ENCODE results near the gene ZNHIT1.
"Not testable (repeated sequence)": the region's sequence is repeated elsewhere in the genome, so short reads cannot be mapped to it uniquely, and the experiment has no call there.

Gene ZNHIT1

DNA sequence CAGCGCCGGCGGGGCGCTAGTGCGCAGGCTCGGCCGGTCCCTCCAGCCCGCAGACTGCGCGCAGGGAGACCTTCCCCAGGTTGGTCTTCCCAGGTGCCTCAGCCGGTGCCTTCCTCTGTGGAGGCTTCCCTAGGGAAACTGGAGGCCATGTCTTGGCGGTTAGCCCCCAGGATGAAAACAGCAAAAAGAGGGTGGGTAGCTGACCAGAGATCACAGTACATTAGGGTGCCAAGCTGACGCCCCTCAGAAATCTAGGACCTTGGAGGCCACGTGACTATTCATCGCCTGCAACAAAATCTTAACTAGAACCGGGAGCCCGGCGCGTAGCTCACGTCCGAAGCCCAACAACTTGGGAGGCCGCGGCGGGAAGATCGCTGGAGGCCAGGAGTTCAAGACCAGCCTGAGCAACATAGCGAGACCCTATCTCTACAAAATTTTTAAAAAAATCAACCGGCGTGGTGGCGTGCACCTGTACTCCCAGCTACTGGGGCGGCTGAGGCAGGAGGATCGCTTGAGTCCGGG, 27.2 kb downstream of the ZNHIT1 start:
- TF ChIP-seq, protein P1, sequence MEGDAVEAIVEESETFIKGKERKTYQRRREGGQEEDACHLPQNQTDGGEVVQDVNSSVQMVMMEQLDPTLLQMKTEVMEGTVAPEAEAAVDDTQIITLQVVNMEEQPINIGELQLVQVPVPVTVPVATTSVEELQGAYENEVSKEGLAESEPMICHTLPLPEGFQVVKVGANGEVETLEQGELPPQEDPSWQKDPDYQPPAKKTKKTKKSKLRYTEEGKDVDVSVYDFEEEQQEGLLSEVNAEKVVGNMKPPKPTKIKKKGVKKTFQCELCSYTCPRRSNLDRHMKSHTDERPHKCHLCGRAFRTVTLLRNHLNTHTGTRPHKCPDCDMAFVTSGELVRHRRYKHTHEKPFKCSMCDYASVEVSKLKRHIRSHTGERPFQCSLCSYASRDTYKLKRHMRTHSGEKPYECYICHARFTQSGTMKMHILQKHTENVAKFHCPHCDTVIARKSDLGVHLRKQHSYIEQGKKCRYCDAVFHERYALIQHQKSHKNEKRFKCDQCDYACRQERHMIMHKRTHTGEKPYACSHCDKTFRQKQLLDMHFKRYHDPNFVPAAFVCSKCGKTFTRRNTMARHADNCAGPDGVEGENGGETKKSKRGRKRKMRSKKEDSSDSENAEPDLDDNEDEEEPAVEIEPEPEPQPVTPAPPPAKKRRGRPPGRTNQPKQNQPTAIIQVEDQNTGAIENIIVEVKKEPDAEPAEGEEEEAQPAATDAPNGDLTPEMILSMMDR (IDR thresholded peaks at IDR 0.05; ENCODE audit: insufficient read depth, low read depth, low read length, missing control alignments) = no peak
- no peak for DNase-seq (ENCODE audit: low read depth)
- H3K4me3 ChIP-seq (ENCODE audit: low read length) = peak overlapping the region; percentile 93

DNA sequence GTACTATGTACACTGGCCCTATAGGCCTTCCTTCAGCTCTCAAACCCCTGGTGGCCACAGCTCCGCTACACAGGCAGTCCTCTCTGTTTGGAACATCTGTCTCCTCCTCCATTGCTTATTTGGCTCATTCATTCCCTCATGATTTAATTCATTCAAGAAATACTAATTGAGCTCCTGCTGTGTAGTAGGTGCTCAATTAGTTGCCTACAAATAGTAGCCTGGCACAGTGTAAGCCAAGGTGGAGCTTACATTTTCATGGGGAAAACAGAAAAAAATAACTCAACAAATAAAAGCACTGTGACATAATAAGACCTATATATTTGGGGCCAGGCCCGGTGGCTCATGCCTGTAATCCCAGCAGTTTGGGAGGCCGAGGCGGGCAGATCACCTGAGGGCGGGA, 30.3 kb downstream of the ZNHIT1 start:
- H3K4me3 ChIP-seq (ENCODE audit: low read length) = no peak overlapping the region
- TF ChIP-seq, protein P1 (IDR thresholded peaks at IDR 0.05; ENCODE audit: insufficient read depth, low read depth, low read length, missing control alignments) = peak; percentile 11
- DNase-seq (ENCODE audit: low read depth) = no peak

DNA sequence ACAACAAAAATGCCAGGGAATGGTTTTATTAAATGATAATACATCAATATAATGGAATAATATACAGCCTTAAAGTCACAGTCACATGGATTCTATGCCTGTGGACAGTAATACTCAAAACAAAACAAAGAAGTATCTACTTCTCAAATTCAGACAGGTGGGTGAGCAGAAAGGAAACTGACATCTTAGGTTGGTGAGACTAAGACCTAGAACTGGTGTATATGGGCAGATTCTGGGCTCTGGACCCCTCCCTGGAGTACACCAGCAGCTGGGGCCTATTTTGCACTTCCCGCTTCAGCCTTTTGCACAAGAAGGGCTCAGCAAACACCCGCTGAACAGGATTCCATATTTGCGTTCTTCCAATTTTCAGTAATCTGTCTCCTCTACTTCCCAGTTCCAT, 32.4 kb downstream of the ZNHIT1 start:
- TF ChIP-seq, protein P1 (IDR thresholded peaks at IDR 0.05; ENCODE audit: insufficient read depth, low read depth, low read length, missing control alignments) = no peak
- no peak overlapping the region for H3K4me3 ChIP-seq (ENCODE audit: low read length)
- DNase-seq (ENCODE audit: low read depth) = no peak

DNA sequence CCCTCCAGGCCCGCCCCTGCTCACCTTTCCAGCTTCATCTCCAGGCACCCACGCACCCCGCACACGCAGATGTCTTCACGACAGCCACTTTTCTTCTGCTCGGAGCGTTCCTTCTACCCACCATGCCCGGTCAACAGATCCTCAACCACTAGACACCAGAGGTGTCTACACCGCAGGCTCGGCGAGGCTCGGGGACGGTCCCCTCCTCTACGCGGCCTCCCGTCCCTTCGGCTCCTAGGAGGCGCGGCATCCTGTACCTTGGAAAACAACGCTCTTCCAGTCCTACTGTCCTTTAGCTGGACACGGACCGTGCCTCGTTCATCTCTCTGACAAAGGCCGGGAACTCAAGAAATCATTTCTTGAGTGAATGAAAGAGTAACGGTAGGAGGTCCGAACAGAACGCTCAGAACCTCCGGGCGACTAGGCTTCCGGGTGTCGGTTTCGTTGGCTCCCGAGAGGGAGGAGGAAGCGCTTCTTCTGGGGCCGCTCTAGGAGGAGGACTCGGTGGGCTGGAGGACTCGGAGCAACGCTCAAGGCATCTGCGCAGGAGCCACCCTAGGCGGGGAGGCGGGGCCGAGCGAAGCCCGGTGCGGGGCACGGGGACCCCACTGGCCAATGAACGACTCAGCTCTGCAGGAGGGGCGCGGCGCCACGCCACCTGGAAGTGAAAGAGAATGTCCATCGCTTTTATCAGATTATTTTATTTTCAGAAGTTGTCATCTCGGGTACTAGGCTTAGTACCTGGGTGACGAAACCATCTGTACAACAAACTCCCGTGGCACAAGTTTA, 34.1 kb downstream of the ZNHIT1 start:
- TF ChIP-seq, protein P1 (IDR thresholded peaks at IDR 0.05; ENCODE audit: insufficient read depth, low read depth, low read length, missing control alignments) = no peak
- peak overlapping the region; percentile 84 for H3K4me3 ChIP-seq (ENCODE audit: low read length)
- DNase-seq (ENCODE audit: low read depth) = peak; percentile 99

DNA sequence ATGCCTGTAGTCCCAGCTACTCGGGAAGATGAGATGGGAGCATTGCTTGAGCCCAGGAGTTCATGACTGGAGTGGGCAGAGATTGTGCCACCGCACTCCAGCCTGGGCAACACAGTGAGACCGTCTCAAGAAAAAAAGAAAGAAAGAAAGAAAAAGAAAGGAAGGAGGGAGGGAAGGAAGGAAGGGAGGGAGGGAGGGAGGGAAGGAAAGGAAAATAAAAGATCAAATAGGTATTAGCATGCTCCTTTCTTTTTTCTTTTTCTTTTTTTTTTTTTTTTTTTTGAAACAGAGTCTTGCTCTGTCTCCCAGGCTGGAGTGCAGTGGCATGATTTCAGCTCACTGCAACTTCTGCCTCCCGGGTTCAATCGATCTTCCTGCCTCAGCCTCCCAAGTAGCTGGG, 35.2 kb downstream of the ZNHIT1 start:
- not testable (repeated sequence) for H3K4me3 ChIP-seq (ENCODE audit: low read length); DNase-seq (ENCODE audit: low read depth)

DNA sequence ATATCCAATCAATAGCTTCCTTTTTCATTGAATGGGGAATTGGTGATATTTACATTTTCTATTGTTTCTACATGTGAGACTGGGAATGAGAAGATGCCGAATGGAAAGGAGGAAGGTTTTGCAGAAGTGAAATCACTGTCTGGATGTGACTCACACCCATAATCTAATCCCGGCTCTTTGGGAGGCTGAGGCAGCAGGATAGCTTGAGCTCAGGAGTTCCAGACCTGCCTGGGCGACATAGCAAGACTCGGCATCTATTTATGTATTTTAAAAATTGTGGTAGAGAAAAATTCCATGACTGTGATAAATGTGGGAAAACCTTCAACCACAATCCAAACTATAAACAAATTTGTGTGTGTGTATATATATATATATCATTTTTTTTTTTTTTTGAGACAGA, 37.8 kb downstream of the ZNHIT1 start:
- DNase-seq (ENCODE audit: low read depth) = no peak
- no peak overlapping the region for H3K4me3 ChIP-seq (ENCODE audit: low read length)
- TF ChIP-seq, protein P1 (IDR thresholded peaks at IDR 0.05; ENCODE audit: insufficient read depth, low read depth, low read length, missing control alignments) = no peak

DNA sequence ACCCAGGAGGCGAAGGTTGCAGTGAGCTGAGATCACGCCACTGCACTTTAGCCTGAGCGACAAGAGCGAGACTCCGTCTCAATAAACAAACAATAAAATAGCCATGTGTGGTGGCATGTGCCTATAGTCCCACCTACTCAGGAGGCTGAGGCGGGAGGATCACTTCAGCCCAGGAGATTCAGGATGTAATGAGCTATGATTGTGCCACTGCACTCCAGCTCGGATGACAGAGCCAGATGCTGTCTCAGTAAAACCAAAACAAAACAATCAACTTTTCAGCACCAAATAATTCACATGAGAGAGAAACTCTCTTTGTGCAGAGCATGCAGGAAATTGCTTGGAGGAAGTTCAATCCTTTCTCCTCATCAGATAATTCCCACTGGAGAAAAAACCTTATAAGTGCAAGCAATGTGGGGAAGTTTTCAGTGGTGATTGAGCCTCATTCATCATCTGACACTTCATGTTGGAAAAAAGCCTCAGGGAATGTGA, 40.3 kb downstream of the ZNHIT1 start:
- TF ChIP-seq, protein P1 (IDR thresholded peaks at IDR 0.05; ENCODE audit: insufficient read depth, low read depth, low read length, missing control alignments) = no peak
- H3K4me3 ChIP-seq (ENCODE audit: low read length) = no peak overlapping the region
- no peak for DNase-seq (ENCODE audit: low read depth)

DNA sequence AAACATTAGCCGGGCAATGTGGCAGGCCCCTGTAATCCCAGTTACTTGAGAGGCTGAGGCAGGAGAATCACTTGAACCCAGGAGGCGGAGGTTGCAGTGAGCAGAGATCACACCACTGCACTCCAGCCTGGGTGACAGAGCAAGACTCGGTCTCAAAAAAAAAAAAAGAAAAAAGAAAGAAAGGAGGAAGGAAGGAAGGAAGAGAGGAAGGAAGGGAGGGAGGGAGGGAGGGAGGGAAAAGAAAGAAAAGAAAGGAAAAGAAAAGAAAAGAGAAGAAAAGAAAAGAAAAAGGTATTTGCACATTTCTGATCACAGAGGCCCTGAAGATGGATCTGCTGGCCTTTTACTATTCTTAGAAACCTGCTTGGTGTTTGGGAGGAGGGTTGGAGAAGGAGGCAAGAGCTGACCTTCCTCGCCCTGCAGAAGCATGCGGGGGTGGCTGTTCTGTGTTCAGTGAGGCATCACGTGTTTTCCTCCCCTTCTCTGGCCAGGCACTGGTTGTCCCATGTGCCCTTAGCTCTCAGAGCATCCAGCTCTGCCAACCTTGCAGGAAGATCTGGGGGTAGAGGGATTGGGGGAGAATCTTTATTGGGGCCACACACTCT, 46.2 kb downstream of the ZNHIT1 start:
- H3K4me3 ChIP-seq (ENCODE audit: low read length); DNase-seq (ENCODE audit: low read depth): not testable (repeated sequence)
